PFSK-1 (cell line): ENCODE measurements around the gene GLB1L3.

ENCODE experiments used
- POLR2AphosphoS5 ChIP-seq: IDR thresholded peaks from 2 replicates; pipeline ENCODE4 v1.6.1; 2012; ENCODE audit warnings: low read depth, mild to moderate bottlenecking, control low read depth, low read length, moderate library complexity
- REST ChIP-seq, 2 experiments: IDR thresholded peaks; 2 replicates each; pipeline versions ENCODE4 v1.6.1 to v1.8.0; 2011 to 2012; ENCODE audit warnings: low read depth in 2 of 2, low read length in 2 of 2, control low read depth in 1 of 2, inconsistent platforms in 1 of 2, mild to moderate bottlenecking in 1 of 2, moderate library complexity in 1 of 2; ENCODE audit not compliant: insufficient read depth in 1 of 2
- SIN3A ChIP-seq: IDR thresholded peaks from 2 replicates; pipeline ENCODE4 v1.6.1; 2012; ENCODE audit warnings: mild to moderate bottlenecking, low read length, moderate library complexity, borderline replicate concordance; ENCODE audit not compliant: insufficient read depth

DNA sequence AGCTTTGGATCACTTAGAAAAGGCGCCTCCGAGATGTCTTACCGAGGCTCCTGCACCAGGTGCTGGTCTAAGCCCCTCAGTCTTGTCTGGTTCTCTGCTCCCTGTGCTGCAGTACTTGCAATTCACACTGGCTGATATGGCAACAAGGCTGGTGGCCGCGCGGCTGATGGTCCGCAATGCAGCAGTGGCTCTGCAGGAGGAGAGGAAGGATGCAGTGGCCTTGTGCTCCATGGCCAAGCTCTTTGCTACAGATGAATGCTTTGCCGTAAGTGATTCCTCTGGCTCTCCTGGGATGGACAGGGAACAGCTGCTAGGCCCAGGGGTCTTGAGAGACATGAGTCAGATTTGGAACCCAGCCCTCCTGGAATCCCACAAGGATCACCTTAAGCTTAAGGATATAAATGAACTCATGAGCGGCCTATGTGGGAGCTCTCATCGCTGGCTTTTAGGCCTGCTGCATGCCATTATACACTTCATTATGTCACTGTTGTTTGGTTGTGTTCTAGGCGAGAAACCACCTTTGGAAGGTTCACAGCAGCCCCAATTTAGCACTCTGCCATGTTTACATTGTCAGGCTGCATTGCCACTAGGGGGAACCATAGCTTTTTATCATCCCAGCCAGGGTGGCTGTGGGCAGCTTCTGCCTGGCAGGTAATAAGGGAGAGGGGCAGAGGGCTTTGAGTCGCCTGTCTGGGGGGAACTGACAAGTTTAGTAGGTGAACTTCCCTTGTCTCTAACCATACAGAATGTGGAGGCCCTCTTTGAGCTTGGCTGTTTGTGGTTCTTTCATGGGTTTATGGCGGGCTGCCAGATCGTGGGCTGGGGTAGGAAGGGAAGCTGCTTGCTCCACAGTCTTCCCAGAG, 14.3 kb upstream of the GLB1L3 start:
- no peak for TF ChIP-seq SIN3A
- TF ChIP-seq POLR2AphosphoS5: no peak
- TF ChIP-seq REST (IDR thresholded peaks at IDR 0.05; ENCODE audit: insufficient read depth in 1 of 2, low read depth in 2 of 2, low read length in 2 of 2): no peak
